NK-92 (cell line): ENCODE measurements around the gene COL23A1.

Experiments
- DNase-seq: peaks from one replicate; lab custom pipeline; 2025; ENCODE audit not compliant: unreplicated experiment; lab: John Stamatoyannopoulos, UW

Gene COL23A1

DNA sequence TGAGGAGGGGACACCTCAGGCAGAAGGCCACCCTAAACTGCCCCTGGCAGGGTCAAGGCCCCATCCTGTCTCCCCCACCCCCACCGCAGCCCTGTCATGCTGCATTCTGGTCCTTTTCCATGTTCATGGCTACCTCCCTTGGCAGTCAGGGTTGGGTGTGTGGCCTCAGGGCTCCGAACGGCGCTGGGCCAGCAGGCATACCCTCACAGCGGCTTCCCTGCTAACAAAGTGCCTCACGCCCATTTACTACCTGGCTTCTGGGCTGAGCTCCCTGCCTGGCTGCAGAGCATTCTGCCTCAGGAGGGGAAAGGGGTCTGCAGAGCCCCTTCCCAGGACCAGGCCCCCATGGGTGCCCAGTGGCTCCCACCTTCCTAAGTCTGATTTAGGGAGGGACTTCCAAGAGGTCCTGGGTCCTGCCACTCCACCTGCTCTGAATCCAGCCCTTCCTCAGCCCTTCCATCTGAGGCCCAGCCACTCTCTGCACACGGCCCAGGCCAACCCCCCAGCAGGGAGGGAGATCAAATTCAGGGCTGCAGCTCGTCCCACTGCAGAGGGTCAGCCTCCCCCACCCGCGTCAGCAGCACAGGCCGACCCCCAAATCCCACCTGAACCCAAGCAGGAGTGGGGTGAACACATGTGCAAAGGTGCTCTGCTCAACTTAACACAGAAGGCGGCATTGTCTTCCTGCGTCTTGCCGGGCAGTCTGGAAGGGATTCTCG, 241.7 kb downstream of the COL23A1 start:
- no peak for DNase-seq

DNA sequence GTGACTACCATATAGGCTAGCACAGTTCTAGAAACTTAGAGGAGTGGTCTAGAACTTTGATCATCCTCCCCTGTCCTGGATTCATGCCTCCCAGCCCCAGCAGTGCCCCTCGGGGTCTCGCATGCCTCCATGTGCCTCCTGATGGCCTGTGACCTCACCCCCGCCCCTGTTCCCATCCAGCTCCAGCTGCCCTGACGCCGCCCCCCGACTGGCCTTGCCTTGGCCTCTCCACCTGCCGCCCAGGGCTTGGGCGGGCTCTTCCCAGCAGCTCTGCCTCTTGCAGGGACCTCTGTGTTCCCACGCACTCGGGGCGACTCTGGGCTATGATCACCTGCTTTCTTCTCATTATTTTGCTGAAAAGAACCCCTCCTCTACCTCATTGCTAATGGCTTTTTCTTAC, 242.2 kb downstream of the COL23A1 start:
- no peak for DNase-seq

DNA sequence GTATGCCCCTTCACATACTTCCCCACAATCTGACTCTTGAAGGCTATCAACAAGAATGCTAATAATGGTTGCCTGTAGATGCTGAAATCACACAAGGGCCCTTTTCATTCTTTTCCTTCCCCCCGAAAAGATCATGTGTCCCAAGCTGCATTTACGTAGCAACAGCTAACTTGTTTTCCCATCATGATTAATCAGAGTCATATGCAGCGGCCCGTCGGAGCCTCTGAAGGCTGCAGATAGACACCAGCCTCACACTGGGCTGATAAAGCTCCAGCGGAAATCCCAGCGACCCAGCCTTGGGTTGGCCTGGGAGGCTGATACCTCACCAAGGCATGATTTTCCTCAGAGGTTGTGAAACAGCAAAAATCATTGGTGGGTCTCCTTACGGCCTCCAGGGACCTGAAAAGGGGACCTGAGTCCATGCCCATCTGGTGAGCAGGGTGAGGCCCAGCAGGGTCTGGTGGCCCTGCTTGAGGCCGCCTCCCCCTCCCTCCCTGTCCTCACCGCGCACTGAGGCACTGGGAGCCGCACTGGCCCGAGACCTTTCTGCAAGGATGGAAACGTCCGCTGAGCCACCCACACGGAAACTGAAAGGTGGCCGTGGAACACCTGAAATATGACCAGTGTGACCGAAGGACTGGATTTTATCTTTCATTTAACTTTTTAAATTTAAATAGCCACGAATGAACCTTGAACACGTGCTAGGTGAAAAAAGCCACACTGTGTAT, 243.4 kb downstream of the COL23A1 start:
- no peak for DNase-seq

DNA sequence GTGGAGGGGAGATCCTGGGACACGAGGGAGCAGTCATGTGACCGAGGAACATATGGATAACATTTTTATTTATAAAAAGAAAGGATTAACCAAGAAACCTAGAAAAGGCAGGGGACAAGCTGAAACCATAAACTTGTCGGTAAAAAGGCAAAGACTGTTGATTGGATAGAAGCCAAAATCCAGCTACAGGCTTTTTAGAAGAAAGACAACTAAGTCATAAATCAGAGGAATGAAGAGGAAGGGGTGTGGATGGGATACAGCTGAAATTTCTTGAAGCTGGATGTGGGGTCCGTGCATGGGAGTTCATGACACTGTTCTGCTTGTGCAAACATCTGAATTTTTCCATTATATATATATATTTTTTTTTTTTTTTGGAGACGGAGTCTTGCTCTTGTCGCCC, 246.9 kb downstream of the COL23A1 start:
- no peak for DNase-seq

DNA sequence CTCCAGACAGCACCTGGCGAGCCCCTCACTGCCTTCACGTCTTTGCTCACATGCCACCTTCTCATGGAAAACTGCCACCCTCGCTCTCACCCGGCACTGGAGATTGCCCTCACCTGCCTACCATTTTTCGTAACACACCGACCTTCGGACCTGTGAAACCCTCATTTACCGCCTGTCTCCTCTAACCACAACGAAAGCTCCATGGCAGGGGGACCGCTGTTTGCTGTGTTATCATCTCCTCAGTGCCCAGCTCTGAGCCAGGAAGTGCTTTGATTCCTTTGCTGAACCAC, 248.4 kb downstream of the COL23A1 start:
- DNase-seq: no peak

DNA sequence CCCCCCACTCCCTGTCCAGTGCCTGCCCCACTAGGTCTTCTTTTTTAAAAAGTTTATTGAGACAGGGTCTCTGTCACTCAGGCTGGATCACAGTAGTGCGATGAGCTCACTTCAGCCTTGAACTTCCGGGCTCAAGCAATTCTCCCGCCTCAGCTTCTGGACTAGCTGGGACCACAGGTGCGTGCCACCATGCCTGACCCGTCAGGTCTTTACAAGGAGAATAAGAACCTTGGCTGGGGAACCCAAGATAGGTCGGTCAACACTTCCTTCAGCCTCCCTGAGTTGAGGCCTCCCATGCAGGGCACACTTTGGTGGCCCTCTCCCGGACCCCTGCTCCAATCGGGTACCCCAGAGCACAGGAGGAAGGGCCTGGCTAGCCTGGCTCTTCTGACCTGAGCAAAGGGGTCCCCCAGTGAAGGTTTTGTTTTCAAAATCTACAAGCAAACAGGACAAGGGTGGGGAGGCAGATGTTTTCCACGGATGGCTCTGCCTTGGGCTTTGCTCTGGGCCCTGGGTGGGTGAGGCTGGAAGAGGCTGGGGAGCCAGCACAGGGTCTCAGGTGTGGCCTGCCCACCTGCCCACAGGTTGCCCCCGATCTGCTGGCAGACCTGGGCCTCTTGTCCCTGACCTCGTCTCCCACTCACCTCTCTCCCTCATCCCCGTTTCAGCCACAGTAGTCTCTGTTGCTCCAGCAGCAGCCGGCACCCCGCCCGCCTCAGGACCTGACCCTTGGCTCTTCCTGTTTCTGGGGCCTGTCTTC, 248.9 kb downstream of the COL23A1 start:
- DNase-seq: no peak

DNA sequence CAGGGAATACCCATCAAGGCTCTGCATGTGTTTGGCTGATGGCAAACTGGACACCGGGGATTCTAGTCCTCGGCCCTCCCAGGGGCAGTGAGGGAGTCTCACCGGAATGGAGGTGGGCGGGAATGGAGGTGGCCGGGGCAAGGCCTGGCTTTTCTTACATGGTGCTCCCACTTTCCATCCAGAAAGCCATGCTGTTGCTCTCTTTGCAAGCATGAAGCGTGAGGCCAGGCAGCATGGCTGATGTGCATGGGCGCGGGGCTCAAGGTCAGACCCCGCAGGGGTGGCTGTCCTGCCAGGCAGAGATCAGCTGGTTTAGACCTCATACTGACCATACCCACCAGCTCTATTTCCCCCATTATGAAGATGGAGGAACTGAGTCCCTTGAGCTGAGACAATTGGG, 249.6 kb downstream of the COL23A1 start:
- no peak for DNase-seq

DNA sequence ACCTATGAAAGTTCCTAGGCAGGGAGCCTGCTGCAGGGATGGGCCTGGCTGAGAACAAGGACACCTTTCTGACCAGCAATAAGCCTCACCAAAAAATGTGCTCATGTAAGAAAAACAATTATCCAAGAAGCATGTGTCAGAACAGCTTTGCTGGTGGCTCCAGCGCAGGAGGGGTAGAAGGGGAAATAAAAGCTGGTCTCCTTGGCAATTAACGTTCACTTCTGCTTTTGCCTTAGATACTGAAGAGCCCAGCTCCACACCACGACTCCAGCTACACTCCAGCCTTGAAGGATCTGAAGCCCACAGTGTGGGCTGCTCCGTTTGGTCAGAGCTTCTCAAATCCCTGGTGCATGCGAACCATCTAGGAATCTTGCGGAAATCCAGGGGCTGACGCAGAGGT, 250.0 kb downstream of the COL23A1 start:
- DNase-seq: no peak

DNA sequence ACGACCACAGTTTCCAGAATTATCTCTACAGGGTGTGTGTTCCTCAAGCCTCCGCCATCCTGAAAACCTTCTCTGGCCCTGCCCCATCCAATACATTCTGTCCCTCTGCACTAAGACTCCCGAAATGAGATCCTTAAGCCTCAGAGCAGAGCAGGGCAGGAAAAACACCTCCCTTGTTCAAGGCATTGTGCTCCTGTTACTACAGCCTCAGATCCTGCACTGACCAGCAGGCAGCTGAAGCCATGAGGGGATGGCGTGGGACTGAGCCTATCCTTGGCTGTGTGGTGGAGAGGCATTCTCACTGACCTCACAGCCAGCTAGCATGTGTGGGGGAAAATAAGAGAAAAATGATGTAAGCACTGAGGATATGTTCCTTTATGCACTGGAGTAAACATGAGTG, 250.9 kb downstream of the COL23A1 start:
- no peak for DNase-seq

DNA sequence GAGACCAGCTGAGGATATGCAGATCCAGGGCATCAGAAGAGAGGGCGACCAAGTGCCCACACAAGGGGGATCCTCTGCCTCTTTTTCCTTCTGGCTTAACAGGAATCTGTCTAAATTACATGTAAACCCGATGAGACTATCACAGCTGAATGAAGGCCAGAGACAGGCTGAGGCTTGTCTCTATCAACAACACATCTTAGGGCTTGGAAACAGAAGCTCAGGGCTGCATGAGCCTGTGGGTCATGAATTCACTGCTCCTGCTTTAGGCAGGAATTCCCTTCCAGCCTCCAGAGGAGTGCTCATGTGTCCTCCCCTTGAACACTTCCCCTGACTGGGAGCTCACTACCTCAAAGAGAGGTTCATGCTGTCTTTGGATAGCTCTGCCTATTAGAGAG, 251.4 kb downstream of the COL23A1 start:
- no peak for DNase-seq

DNA sequence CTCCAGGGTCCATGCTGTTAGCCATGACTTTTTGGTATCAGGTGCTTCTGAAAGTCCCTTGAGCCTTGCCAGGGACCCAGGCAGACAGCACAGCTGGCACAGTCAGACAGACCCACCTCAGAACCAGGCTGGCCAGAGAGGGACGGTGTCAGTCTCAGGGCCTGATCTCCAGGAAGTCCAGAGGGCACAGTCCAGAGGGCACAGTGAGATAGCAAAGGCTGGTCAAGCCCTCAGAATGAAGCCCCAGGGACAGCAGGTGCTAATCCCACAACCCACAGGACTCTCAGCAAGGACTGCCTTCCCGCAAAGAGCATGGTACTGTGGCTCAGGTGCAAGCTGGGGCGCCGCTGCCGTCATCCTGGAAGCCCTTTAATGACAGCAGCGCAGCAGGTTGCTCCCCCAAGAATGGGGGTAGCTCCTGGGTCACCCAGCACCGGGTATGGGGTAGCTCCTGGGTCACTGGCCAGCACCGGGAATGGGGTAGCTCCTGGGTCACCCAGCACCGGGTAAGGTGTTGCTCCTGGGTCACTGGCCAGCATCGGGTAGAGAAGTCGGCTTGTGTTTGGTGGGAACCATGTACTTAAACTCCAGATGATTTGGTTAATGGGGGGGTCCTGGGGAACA, 252.0 kb downstream of the COL23A1 start:
- DNase-seq: no peak

DNA sequence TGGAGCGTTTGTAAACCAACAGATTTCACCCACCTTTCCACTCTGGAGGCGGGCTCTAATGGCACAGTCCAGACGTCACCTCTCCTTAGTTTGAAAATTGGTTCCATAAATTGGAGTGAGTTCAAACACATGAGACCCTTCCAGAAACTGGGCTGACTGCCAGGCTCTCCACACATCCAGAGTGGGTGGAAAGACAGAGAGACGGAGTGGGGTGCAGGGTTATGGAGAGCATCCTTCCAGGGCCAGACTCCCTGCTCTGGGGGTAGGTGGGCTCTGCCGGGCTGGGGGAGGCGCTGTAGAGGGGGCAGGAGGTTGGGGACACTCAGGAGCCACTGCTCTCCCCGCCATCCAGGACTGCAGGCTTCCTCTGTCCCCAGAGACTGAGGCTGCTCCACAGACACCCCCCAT, 252.9 kb downstream of the COL23A1 start:
- no peak for DNase-seq

DNA sequence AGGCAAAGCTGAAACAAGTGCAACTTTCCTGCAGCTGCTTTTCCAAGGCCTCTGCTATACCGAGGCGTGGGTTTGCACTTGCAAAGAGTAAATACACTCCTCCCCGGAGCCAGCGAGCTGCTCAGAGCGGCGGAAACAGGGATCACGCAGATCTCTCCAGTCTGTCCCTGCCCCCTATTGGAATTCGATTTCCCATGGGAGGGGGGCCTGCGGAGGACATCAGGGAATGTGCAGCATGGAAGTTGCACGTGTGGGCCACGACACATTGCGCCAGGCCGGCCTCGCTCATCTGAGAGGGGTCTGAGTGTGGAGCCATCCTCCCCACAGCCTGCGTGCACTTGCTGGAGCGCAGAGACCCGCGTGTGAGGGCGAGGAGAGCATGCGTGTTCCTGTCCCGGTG, 253.3 kb downstream of the COL23A1 start:
- no peak for DNase-seq

DNA sequence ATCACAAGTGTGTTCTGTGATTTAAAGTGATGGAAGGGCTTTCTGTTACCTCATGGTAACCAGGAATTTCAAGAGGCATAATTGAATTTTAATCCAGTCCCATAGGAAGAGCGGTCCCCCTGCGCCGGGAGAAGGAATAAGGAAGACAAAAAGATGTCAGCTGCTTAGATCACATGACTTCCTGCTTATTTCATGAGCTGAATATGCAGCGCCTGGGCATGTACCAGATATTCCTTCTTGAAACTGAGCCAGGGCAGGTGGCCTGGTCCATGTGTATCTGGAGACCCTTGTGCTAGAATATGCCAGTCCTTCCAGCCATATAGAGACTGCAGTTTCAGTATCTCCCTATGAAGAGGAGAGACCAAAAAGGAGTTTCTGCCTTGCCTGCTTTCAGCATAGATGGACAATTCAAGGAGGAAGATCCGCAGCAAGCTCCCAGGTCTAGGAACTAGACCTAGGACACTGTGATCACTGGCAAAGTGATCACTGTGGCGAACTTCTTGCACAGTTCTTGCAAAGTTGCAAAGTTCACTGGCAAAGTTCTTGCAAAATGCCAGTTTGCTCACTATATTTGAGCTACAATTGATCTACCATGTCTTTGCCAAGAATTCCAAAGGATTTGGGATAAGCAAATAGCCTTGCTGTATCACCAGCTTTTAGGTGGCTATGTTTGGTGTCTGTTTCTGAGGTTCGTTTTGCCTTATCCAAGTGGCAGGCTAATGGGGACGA, 254.7 kb downstream of the COL23A1 start:
- DNase-seq: no peak

DNA sequence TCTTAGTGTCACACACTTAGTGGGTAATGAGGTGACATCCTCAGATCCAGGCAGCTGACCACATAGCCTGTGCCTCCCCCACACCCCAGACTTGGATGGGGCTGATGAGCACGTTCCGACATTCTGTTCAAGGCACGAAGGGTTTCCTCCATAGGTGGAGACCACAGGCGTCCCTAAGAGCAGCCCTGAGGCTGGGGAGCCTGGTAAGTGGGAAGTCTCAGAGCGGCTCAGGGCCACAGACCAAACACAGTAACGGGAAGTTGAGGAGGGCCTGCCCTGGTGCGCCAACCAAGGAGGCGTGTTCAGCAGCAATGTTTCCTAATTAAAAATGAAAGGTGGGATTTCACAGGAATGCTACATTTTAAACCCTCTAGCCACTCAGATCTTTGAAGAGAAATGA, 255.3 kb downstream of the COL23A1 start:
- no peak for DNase-seq

DNA sequence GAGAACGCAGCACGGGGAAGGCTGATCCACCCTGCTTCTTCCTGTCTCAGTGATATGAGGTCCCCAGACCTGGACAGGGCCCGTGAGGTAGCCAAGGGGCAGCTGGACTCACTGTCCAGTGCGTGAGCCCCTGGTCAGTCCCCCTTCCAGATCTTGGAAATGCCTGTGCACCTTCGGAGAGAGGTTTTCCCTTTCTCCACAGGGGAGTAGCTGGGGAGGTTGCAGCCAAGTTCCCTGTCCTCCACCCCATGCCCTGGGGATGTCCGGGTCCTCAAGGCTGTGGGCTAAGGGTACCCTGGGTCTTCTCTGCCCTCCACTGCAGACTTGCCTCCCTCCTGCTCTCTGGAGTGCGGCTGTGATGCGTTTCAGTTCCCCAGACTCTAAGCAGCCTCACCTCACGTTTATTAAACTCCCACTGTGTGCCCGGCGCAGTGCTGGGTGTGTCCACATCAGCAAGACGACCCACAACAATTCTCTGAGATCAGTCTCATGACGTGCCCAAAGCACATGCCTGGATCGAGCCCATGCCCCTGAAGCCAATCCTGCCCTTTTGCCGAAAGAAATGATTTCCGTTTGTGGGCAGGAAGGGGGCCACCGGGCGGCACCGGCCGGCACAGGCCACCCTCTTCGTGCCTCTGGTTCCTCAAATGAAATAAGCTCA, 256.2 kb downstream of the COL23A1 start:
- no peak for DNase-seq

DNA sequence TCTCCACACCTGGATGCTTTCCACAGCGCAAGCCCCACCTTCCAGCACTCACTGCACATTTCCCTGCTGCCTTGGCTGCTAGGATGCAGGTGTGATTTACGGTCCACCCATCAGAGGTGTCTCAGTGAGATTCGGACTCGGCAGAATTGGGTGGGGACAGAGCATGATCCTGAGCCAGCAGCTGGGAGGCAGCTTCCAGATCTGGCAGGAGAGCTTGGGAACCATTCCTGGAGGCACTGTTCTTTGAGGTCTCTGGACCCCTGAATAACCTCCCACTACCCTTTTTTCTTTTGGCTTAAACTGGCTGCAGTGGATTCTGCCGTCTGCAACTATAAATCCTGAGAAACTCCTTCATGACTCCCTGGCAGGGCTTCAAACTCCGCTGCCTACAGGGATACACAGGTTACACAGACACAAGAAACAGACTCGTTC, 258.0 kb downstream of the COL23A1 start:
- DNase-seq: no peak

DNA sequence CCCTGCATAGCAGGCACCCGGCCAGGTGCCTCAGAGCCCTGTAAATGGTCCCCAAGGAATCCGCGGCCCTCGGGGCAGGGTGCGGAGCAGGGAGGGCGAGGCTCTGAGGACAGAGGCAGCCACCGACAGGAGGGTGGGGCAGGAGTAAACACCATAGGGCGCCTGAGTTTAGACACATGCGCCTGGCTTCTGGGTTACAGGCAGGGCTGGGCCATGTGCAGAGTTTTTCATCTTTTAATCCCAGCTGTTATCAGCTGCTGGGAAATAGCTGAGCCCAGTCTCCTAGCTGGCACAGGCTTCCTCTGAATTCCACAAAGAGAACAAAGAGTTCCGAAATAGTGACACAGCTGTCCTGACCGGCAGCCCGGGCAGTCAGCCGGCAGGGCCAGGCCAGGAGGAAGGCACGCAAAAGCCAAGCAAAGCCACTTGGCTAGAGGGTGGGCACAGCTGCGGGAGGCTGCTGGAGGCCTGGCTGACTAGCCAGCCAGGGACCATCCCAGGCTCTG, 258.6 kb downstream of the COL23A1 start:
- no peak for DNase-seq

DNA sequence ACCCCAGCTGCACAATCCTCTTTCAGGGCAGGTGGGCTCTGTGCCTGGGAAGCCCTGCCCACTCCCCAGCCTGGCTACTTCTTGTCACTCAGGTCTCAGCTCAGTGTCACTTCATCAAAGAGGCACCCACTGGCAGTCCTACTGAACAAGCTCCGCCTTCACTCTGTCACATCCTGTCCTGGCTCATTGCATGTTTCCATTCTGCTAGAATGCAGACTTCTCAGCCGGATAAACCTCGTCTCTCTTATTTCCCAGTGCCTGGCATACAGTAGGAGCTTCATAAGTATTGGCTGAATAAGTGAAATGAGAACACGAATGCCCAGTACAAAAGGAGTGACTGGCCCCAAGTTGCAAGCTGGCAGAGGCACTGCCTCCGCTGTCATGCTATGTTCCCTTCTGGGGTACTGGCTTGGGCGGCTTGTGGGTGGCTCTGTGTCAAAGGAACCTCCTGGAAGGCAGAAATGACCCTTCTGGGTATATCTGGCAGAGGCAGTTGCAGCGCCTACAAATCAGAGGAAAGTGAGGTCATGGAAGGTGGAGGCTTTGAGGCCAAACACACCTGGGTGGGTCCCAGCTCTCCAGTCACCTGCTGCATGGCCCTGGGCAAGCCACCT, 259.3 kb downstream of the COL23A1 start:
- DNase-seq: no peak
